Measurements from ENCODE around the gene NFKB2. TPM values are rescaled to one million over a fixed set of nuclear protein-coding genes. Genes with fewer than 3 reads are reported as not detected.

NFKB2 gene
- total RNA-seq, 1 donor from 2014 or later, result 323 TPM

DNA sequence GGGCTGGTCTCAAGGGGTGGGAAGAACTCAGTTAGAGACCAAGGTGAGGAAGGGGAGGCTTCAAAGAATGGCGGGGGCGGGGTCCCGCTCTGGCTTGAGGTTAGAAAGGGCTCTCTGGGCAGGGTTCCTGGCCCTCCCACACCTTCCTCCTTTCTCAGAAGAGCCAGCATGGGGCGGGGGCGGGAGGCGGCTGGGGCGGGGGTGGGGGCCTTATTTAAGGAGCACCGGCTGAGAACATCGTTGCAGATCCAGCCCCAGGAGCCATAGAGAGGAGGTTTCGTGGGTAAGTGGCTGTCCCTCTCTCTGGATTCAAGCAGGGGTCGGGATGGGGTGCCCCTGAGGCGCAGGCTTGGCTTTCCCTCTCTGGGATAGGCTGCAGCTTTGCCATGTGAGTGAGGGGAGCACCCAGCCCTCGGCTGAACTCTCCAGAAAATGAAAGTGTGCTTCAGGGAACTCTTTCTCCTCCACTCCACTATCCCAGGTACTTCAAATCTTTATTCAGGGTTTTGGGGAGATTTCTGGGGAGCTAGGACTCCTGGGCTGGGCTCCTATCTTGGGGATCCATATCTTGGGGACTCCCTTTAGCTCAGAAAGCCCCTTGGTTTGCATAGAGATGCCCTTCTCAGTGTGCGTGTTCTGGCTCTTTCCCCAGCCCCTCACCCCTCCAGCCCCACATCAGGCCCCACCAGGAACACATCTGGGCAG is 40.2 kb downstream of the NFKB2 start:
- Mint-ChIP-seq H3K4me3 (ENCODE audit: low read depth) (peak overlapping the region; percentile 91), H3K4me1 (ENCODE audit: low read depth) (peaks cover 47% of the 10 kb centered on the region), H3K27me3 (ENCODE audit: low read depth) (no peaks in the 10 kb centered on the region), H3K9me3 (no peaks in the 10 kb centered on the region), H3K27ac (peak overlapping the region; percentile 71), H3K36me3 (ENCODE audit: low read depth) (peaks cover 26% of the 10 kb centered on the region)
- peak; percentile 52 for DNase-seq (ENCODE audit: low spot score)
- intact Hi-C loops (cut with micrococcal nuclease), result loop anchor here (1.0 kb wide), 1 partner anchor 14 kb away; no protein-coding TSS in a partner anchor

DNA sequence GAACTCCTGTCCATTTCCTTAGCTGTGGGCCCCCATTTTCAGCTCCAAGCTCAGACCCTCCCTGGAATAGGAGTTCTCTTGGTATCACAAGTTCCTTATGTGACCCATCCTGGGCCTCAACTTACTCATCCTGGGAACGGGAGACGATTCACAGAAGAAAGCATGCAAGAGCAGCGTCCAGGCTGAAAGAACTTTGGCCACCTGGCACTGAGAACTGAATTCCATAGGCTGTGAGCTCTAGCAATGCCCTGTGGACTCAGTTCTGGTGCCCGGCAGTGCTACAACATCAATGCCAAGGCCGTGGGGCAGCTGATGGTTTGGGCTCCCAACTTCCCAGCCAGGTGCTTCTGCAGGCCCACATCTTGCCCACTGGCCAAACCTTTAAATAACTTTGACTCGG is 40.8 kb downstream of the NFKB2 start:
- no peak for DNase-seq (ENCODE audit: low spot score)
- Mint-ChIP-seq H3K36me3 (ENCODE audit: low read depth) (peaks cover 26% of the 10 kb centered on the region), H3K9me3 (no peaks in the 10 kb centered on the region), H3K4me3 (ENCODE audit: low read depth) (peak overlapping the region; percentile 91), H3K4me1 (ENCODE audit: low read depth) (peaks cover 47% of the 10 kb centered on the region), H3K27ac (peak overlapping the region; percentile 71), H3K27me3 (ENCODE audit: low read depth) (no peaks in the 10 kb centered on the region)
- intact Hi-C loops (cut with micrococcal nuclease), result loop anchor here (1.0 kb wide), 1 partner anchor 13 kb away; no protein-coding TSS in a partner anchor

DNA sequence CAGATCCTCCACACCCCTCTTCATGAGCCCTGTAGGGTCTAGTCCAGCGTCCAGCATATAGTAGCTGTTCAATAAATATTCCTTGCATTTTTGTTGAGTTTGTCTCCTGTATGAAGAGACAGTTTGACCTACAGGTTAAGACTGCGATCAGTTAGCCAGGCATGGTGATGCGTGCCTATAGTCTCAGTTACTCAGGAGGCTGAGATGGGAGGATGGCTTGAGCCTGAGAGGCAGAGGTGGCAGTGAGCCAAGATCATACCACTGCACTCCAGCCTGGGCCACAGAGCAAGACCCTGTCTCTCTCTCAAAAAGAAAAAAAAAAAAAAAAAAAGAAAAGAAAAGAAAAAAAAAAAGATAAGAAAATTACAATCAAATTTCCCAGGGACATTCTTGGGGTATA is 42.0 kb downstream of the NFKB2 start:
- Mint-ChIP-seq H3K36me3 (ENCODE audit: low read depth) (peaks cover 23% of the 10 kb centered on the region), H3K27me3 (ENCODE audit: low read depth) (no peaks in the 10 kb centered on the region), H3K9me3 (no peaks in the 10 kb centered on the region), H3K4me1 (ENCODE audit: low read depth) (peaks cover 43% of the 10 kb centered on the region), H3K27ac (peak overlapping the region; percentile 38), H3K4me3 (ENCODE audit: low read depth) (peak overlapping the region; percentile 91)
- DNase-seq (ENCODE audit: low spot score), result no peak
- intact Hi-C loops (cut with micrococcal nuclease), result no loop called here

DNA sequence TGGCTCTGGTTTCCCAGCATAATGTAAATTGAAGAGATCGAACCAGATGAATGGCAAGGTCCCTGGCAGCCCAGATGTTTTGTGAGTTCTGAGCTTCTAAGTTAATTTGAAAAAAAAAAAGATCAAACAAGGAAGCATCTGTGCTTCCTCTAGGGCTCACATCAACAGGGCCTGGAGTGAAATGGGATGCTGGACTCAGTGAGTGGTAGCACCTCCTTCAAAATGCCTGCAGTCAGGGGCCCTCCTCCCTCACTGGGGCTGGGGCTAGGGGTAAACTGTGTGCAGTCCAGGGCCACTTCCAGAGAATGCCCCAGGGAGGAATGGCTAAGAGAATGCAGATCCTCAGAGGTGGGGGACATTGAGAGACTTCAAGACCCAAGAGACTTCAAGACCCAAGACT is 42.9 kb downstream of the NFKB2 start:
- Mint-ChIP-seq H3K27ac (no peak overlapping the region), H3K4me3 (ENCODE audit: low read depth) (peak overlapping the region; percentile 66), H3K4me1 (ENCODE audit: low read depth) (peaks cover 37% of the 10 kb centered on the region), H3K9me3 (no peaks in the 10 kb centered on the region), H3K27me3 (ENCODE audit: low read depth) (no peaks in the 10 kb centered on the region), H3K36me3 (ENCODE audit: low read depth) (peaks cover 23% of the 10 kb centered on the region)
- DNase-seq (ENCODE audit: low spot score), result no peak
- intact Hi-C loops (cut with micrococcal nuclease), result no loop called here

DNA sequence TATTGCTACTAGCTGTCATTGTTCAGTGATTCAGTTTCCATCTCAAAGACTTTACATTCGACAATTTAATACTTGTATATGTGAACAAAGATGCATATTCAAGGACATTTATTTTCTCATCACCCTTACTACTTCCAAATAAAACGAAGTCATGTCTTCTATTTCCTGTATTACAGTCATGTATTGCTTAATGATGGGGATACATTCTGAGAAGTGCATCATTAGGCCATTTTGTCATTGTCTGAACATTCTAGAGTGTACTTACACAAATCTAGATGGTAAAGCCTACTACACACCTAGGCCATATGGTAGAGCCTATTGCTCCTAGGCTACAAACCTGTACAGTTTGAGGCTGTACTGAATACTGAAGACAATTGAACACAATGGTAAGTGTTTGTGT is 49.3 kb downstream of the NFKB2 start:
- no peaks in the 10 kb centered on the region for H3K27me3 Mint-ChIP-seq (ENCODE audit: low read depth)
- H3K9me3 Mint-ChIP-seq, result no peaks in the 10 kb centered on the region
- no peak for DNase-seq (ENCODE audit: low spot score)
- H3K4me1 Mint-ChIP-seq (ENCODE audit: low read depth), result peaks cover 9% of the 10 kb centered on the region
- peaks cover 3% of the 10 kb centered on the region for H3K36me3 Mint-ChIP-seq (ENCODE audit: low read depth)
- no peak overlapping the region for H3K4me3 Mint-ChIP-seq (ENCODE audit: low read depth)
- intact Hi-C loops (cut with micrococcal nuclease), result no loop called here
- no peak overlapping the region for H3K27ac Mint-ChIP-seq

DNA sequence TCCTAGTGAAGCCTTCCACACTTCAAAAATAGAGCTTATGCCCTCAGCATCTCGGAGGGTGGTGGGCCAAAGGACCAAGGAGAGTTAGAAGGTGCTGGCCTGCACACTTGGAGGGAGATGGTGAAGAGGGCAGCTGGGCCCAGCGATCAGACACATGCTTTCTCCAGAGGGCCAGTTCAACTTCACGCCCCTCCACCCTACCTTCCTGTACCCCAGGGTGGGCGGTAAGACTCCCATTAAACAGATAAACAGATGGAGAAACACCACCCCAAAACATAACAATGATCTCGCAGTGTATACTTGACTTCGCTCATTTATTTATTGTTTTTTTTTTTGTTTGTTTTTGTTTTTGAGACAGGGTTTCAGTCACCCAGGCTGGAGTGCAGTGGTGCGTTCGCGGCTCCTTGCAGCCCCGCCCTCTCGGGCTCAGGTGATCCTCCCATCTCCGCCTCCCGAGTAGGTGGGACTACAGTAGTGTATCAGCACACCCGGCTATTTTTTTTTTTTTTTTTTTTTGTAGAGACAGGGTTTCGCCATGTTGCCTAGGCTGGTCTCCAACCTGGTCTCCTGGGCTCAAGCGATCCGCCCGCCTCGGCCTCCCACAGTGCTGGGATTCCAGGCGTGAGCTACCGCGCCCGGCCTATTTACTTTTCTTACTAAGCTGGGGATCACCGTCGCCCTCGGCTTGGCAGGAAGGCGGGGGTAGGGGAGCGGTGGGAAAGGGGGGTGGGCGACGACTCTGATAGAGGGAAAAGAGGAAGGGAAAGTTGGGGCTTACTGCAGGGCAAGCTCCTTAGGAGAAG is 54.0 kb downstream of the NFKB2 start:
- intact Hi-C loops (cut with micrococcal nuclease), result loop anchor here (1.0 kb wide), 4 partner anchors 13 to 50 kb away; partner anchors contain the start of gene CUEDC2
- Mint-ChIP-seq H3K27ac (peak overlapping the region; percentile 87), H3K9me3 (no peaks in the 10 kb centered on the region), H3K27me3 (ENCODE audit: low read depth) (no peaks in the 10 kb centered on the region), H3K4me3 (ENCODE audit: low read depth) (peak overlapping the region; percentile 94), H3K36me3 (ENCODE audit: low read depth) (peaks cover 23% of the 10 kb centered on the region), H3K4me1 (ENCODE audit: low read depth) (peaks cover 23% of the 10 kb centered on the region)
- peak; percentile 82 for DNase-seq (ENCODE audit: low spot score)

DNA sequence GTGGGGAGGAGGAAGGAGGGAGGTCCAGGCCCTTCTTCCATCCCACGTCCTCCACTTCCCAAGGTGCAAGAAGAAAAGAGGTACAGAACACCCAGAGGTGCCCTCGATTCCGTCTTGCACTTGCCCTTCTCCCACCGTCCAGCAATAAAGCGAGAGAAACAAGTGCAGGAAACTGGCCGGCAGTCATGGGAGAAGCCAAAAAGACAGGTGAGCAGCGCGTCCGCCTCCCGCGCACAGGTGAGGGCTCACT is 54.5 kb downstream of the NFKB2 start:
- peak overlapping the region; percentile 87 for H3K27ac Mint-ChIP-seq
- no peak for DNase-seq (ENCODE audit: low spot score)
- H3K4me3 Mint-ChIP-seq (ENCODE audit: low read depth), result peak overlapping the region; percentile 94
- H3K4me1 Mint-ChIP-seq (ENCODE audit: low read depth), result peaks cover 23% of the 10 kb centered on the region
- no peaks in the 10 kb centered on the region for H3K27me3 Mint-ChIP-seq (ENCODE audit: low read depth)
- intact Hi-C loops (cut with micrococcal nuclease), result loop anchor here (1.0 kb wide), 3 partner anchors 18 to 51 kb away; partner anchors contain the start of gene CUEDC2
- H3K9me3 Mint-ChIP-seq, result no peaks in the 10 kb centered on the region
- peaks cover 21% of the 10 kb centered on the region for H3K36me3 Mint-ChIP-seq (ENCODE audit: low read depth)

DNA sequence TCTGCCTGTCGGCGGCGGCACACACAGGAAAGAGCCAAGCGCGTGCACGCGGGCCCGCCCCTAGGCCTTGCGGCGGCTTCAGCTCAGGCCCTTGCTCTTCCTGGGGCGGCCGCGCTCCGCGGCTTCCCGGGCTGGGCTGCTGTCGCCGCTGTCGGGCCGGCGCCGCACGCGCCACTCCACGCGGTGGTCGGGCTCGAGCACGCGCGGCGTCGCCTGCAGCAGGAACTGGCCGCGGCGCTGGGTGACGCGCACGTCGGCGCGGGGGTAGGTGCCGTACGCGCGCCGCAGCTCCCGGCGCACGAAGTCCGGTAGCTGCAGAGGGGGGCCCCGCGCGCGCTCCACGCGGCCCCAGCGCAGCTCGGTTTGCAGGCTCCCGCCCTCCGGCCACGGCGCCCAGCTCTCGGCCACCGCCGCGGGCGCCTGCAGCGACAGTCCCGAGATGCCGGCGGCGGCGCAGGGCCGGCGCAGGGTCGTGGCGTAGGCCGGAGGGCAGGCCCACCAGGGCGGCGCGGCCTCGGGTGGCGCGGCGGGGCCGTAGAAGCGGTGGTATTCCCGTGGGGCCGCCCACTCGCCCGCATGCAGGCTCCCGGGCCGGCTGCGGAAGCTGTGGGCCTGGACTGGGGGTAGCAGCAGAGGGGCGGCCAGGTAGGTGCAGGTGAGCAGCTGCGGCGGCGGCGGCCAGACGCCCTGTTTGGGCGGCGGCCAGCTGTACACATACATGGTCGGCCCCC is 55.0 kb downstream of the NFKB2 start:
- Mint-ChIP-seq H3K36me3 (ENCODE audit: low read depth) (peaks cover 24% of the 10 kb centered on the region), H3K9me3 (no peaks in the 10 kb centered on the region), H3K4me1 (ENCODE audit: low read depth) (peaks cover 23% of the 10 kb centered on the region), H3K27ac (peak overlapping the region; percentile 87), H3K27me3 (ENCODE audit: low read depth) (no peaks in the 10 kb centered on the region), H3K4me3 (ENCODE audit: low read depth) (peak overlapping the region; percentile 94)
- intact Hi-C loops (cut with micrococcal nuclease), result loop anchor here (1.0 kb wide), 3 partner anchors 18 to 51 kb away; partner anchors contain the start of gene CUEDC2
- peak; percentile 88 for DNase-seq (ENCODE audit: low spot score)

DNA sequence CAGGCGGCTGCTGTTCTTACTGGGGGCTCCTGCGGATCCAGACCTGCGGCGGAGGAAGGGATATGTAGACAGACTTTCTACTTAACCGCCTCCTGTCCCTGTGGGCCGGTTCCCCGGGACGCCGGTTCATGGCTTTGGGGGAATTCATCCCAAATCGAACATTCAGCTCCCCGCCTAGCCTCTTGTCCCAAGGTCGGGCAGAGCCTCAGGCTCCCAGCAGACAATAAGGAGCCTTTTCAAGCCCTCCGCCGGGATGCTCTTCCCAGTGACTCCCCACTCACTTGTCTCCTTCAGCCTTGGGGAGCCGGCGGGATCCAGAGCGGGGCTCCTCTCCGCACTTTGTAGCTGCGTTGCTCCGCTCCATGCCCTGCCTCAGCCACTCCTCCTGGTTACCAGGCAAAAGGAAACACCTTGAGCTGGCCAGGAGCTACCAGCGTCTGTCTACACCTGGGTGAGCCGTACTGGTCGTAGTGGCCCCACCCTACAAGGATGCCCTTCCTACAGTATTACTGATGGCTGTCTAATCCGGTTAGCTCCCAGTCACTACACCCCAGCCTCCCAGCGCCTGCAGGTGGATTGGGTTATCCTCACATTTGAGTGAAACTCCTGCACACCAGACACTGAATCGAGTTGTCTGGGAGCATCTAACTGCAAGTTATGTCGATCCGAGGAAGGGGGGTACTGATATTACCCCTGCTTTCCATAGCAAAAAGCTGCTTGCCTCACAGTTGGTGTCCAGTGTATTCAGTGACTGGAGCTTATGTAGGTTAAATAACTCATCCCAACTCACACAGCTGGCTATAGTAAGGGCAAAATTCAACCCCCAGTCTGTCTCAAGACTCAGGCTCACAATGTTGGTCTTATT is 55.8 kb downstream of the NFKB2 start, which contains the start of gene C10orf95:
Gene C10orf95, minus strand, starts transcription at position 439 of the 865 bp plus-strand sequence. CDS start 450 bp downstream, outside the sequence.
- Mint-ChIP-seq H3K4me3 (ENCODE audit: low read depth) (peak within 1 kb of the TSS; percentile 86), H3K36me3 (ENCODE audit: low read depth) (peaks cover 26% of the 10 kb centered on the region), H3K27me3 (ENCODE audit: low read depth) (no peaks in the 10 kb centered on the region), H3K27ac (peak within 1 kb of the TSS; percentile 80), H3K4me1 (ENCODE audit: low read depth) (peaks cover 23% of the 10 kb centered on the region), H3K9me3 (no peaks in the 10 kb centered on the region)
- intact Hi-C loops (cut with micrococcal nuclease), result no loop called here
- no peak for DNase-seq (ENCODE audit: low spot score)

Other genes with a start within 250 kb of the NFKB2 start
- 195 and 196 TPM in 2 replicates for gene NOLC1, start 243.3 kb upstream of the NFKB2 start, total RNA-seq
- not detected in 2 replicates for gene ELOVL3, start 169.4 kb upstream of the NFKB2 start, total RNA-seq
- gene PITX3, start 154.2 kb upstream of the NFKB2 start, total RNA-seq, result 0.30 and 0.46 TPM in 2 replicates
- 47.9 and 49.2 TPM in 2 replicates for gene GBF1, start 150.2 kb upstream of the NFKB2 start, total RNA-seq
- 10.6 and 13.4 TPM in 2 replicates for gene PSD, start 23.1 kb downstream of the NFKB2 start, total RNA-seq
- 14.8 and 15.1 TPM in 2 replicates for gene FBXL15, start 25.1 kb downstream of the NFKB2 start, total RNA-seq
- gene CUEDC2, start 36.9 kb downstream of the NFKB2 start, total RNA-seq, result 60.7 and 67.5 TPM in 2 replicates
- gene C10orf95, start 55.8 kb downstream of the NFKB2 start, total RNA-seq, result 0.32 TPM in 1 of 2 replicates, not detected in the other
- 66.9 and 69.7 TPM in 2 replicates for gene ACTR1A, start 107.0 kb downstream of the NFKB2 start, total RNA-seq
- gene SUFU, start 108.3 kb downstream of the NFKB2 start, total RNA-seq, result 11.1 and 12.4 TPM in 2 replicates
- gene TRIM8, start 248.8 kb downstream of the NFKB2 start, total RNA-seq, result 76.7 and 82.9 TPM in 2 replicates